Natural killer cell (primary cell): ENCODE data around the gene INPP5D. TPM values are rescaled to one million over a fixed set of nuclear protein-coding genes. Genes with fewer than 3 reads are reported as not detected.

Experiments used
- ATAC-seq, 3 donors: fragments of 150-1000 bp in 2 of 3; fragments of 200-7000 bp in 1 of 3; cut with Tn5 transposase; 1 replicate in 1 of 3; 2 replicates in 2 of 3; pipeline ENCODE4 v1.10.0; 2021; ENCODE audit warnings: mild to moderate bottlenecking in 2 of 3, moderate library complexity in 2 of 3
- DNase-seq, 2 donors: peaks; one replicate each; pipeline versions ENCODE4 v3.0.0 to v3.0.0-alpha.2; 2013 to 2021; ENCODE audit warnings: mixed read lengths in 1 of 2
- H3K27ac ChIP-seq: one replicate; pipeline ENCODE4 v1.5.1; 2013; ENCODE audit warnings: mild to moderate bottlenecking, low read length
- H3K27me3 ChIP-seq: one replicate; pipeline ENCODE4 v1.6.1; 2013; ENCODE audit warnings: low read length; ENCODE audit not compliant: control insufficient read depth, insufficient read depth
- H3K36me3 ChIP-seq: one replicate; pipeline ENCODE4 v1.6.1; 2013; ENCODE audit warnings: low read length; ENCODE audit not compliant: control insufficient read depth, insufficient read depth
- H3K4me1 ChIP-seq: one replicate; pipeline ENCODE4 v1.6.1; 2013; ENCODE audit warnings: low read length; ENCODE audit not compliant: control insufficient read depth, insufficient read depth
- H3K4me3 ChIP-seq: one replicate; pipeline ENCODE4 v1.5.1; 2013; ENCODE audit warnings: low read length
- H3K9me3 ChIP-seq: one replicate; pipeline ENCODE4 v1.6.1; 2013; ENCODE audit warnings: low read length; ENCODE audit not compliant: control insufficient read depth, insufficient read depth
- H3K27ac Mint-ChIP-seq, 2 donors: one replicate each; pipeline ENCODE4 v1.8.0; 2022; ENCODE audit warnings: mild to moderate bottlenecking in 2 of 2, mixed read lengths in 2 of 2, moderate library complexity in 1 of 2
- H3K27me3 Mint-ChIP-seq, 2 donors: one replicate each; pipeline ENCODE4 v1.8.0; 2022; ENCODE audit warnings: low read depth in 2 of 2, mixed read lengths in 2 of 2
- H3K36me3 Mint-ChIP-seq: one replicate; pipeline ENCODE4 v1.8.0; 2022; ENCODE audit warnings: mixed read lengths
- H3K4me1 Mint-ChIP-seq, 2 donors: one replicate each; pipeline ENCODE4 v1.8.0; 2022; ENCODE audit warnings: mixed read lengths in 2 of 2
- H3K4me3 Mint-ChIP-seq: one replicate; pipeline ENCODE4 v1.8.0; 2022; ENCODE audit warnings: mild to moderate bottlenecking, moderate library complexity, mixed read lengths
- H3K9me3 Mint-ChIP-seq, 2 donors: one replicate each; pipeline ENCODE4 v1.8.0; 2022; ENCODE audit warnings: mixed read lengths in 2 of 2
- WGBS: methylation state at CpG from one replicate; pipeline ENCODE4 v1.1.7; 2013; ENCODE audit warnings: missing lambda C conversion rate; ENCODE audit not compliant: insufficient coverage; 5-methylcytosine and 5-hydroxymethylcytosine counted together
- intact Hi-C: fragments of 100-400 bp; cut with micrococcal nuclease; formaldehyde crosslinking; loops from one replicate; pipeline ENCODE4 v1.14.2; 2022
- total RNA-seq, 4 donors: library from RNA; stranded (reverse); fragments of 120-200 nt in 1 of 4; gene quantifications; one replicate each; pipeline versions ENCODE4 v1.2.3 to v1.2.4, GENCODE V29; 2013 to 2022
- TF ChIP-seq, protein P1 (sequence below): fragments of 200-600 bp; IDR thresholded peaks from one replicate; pipeline ENCODE4 v1.8.0; 2022; ENCODE audit warnings: antibody characterized with exemption

The INPP5D gene
- total RNA-seq, 3 donors from 2014 or later (not counting 1 experiment from before 2014, with no cell fraction given), result 385 to 498 (median 497) TPM

GRCh38 chr2:233146194-233146593 is 86.1 kb downstream of the INPP5D start:
- TF ChIP-seq, protein P1, sequence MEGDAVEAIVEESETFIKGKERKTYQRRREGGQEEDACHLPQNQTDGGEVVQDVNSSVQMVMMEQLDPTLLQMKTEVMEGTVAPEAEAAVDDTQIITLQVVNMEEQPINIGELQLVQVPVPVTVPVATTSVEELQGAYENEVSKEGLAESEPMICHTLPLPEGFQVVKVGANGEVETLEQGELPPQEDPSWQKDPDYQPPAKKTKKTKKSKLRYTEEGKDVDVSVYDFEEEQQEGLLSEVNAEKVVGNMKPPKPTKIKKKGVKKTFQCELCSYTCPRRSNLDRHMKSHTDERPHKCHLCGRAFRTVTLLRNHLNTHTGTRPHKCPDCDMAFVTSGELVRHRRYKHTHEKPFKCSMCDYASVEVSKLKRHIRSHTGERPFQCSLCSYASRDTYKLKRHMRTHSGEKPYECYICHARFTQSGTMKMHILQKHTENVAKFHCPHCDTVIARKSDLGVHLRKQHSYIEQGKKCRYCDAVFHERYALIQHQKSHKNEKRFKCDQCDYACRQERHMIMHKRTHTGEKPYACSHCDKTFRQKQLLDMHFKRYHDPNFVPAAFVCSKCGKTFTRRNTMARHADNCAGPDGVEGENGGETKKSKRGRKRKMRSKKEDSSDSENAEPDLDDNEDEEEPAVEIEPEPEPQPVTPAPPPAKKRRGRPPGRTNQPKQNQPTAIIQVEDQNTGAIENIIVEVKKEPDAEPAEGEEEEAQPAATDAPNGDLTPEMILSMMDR, result no peak
- H3K27ac ChIP-seq, result no peak overlapping the region
- H3K4me3 Mint-ChIP-seq, result no peak overlapping the region
- H3K36me3 Mint-ChIP-seq, result peaks cover 30% of the 10 kb centered on the region
- no peaks in the 10 kb centered on the region for H3K9me3 ChIP-seq
- ATAC-seq, result no peak
- DNase-seq, result no peak
- peak overlapping the region; percentile 77 to 92 for H3K27ac Mint-ChIP-seq
- H3K27me3 Mint-ChIP-seq, result no peaks in the 10 kb centered on the region
- WGBS, result 94% methylated on average over 11 of the region's 11 CpGs
- peaks cover 72% of the 10 kb centered on the region in 2 donors for H3K4me1 Mint-ChIP-seq
- H3K9me3 Mint-ChIP-seq, result peaks cover 0 to 11% of the 10 kb centered on the region in 2 donors
- no peak overlapping the region for H3K4me3 ChIP-seq
- H3K27me3 ChIP-seq, result no peaks in the 10 kb centered on the region
- intact Hi-C loops, result no loop called here
- peaks cover 37% of the 10 kb centered on the region for H3K4me1 ChIP-seq
- H3K36me3 ChIP-seq, result peaks cover 83% of the 10 kb centered on the region

GRCh38 chr2:233147136-233147828 is 87.1 kb downstream of the INPP5D start:
- intact Hi-C loops, result no loop called here
- H3K9me3 Mint-ChIP-seq, result peaks cover 0 to 11% of the 10 kb centered on the region in 2 donors
- H3K4me1 Mint-ChIP-seq, result peaks cover 70 to 71% of the 10 kb centered on the region in 2 donors
- Histone ChIP-seq H3K4me3 (no peak overlapping the region), H3K4me1 (peaks cover 26% of the 10 kb centered on the region), H3K27me3 (no peaks in the 10 kb centered on the region), H3K36me3 (peaks cover 86% of the 10 kb centered on the region), H3K27ac (no peak overlapping the region), H3K9me3 (no peaks in the 10 kb centered on the region)
- 93% methylated on average over 17 of the region's 22 CpGs for WGBS
- no peak for ATAC-seq
- no peak for DNase-seq
- peaks cover 41% of the 10 kb centered on the region for H3K36me3 Mint-ChIP-seq
- H3K27ac Mint-ChIP-seq, result peak overlapping the region; percentile 11 to 92
- TF ChIP-seq, protein P1, result no peak
- H3K4me3 Mint-ChIP-seq, result no peak overlapping the region
- H3K27me3 Mint-ChIP-seq, result no peaks in the 10 kb centered on the region

GRCh38 chr2:233147829-233148167 is 87.7 kb downstream of the INPP5D start:
- H3K4me3 ChIP-seq, result no peak overlapping the region
- TF ChIP-seq, protein P1, result no peak
- Mint-ChIP-seq H3K4me1 (peaks cover 70 to 71% of the 10 kb centered on the region in 2 donors), H3K4me3 (no peak overlapping the region), H3K9me3 (peaks cover 0 to 11% of the 10 kb centered on the region in 2 donors), H3K36me3 (peaks cover 45% of the 10 kb centered on the region), H3K27ac (peak overlapping the region; percentile 5 to 11), H3K27me3 (no peaks in the 10 kb centered on the region)
- H3K9me3 ChIP-seq, result no peaks in the 10 kb centered on the region
- no peak overlapping the region for H3K27ac ChIP-seq
- 100% methylated on average over 1 of the region's 1 CpG for WGBS
- no peak for DNase-seq
- H3K27me3 ChIP-seq, result no peaks in the 10 kb centered on the region
- ATAC-seq, result no peak
- intact Hi-C loops, result no loop called here
- H3K4me1 ChIP-seq, result peaks cover 21% of the 10 kb centered on the region
- H3K36me3 ChIP-seq, result peaks cover 90% of the 10 kb centered on the region

DNA sequence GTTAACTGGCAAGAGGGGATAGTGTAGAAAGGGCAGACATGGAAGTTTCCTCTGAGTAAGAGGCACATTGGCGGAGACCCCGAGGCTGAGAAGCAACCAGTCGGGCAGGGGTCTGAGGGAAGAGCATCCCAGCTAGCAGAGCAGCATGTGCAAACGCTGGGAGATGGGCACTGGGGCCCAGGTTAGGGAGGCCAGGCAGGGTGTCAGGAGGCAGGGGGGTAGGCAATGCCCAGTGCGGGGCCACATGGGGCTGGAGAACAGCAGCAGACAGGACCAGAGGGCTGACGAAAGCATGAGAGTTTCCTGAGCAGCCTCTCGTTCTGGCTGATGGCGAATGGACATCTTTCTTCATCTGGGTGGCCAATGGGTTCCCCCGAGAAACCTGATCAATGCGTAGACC is 88.2 kb downstream of the INPP5D start:
- peaks cover 0 to 11% of the 10 kb centered on the region in 2 donors for H3K9me3 Mint-ChIP-seq
- Histone ChIP-seq H3K27ac (no peak overlapping the region), H3K27me3 (no peaks in the 10 kb centered on the region), H3K9me3 (no peaks in the 10 kb centered on the region), H3K36me3 (peaks cover 90% of the 10 kb centered on the region), H3K4me1 (peaks cover 15% of the 10 kb centered on the region), H3K4me3 (no peak overlapping the region)
- H3K4me3 Mint-ChIP-seq, result no peak overlapping the region
- 94% methylated on average over 10 of the region's 10 CpGs for WGBS
- no peaks in the 10 kb centered on the region for H3K27me3 Mint-ChIP-seq
- intact Hi-C loops, result no loop called here
- ATAC-seq (no peak), DNase-seq (no peak)
- TF ChIP-seq, protein P1, result no peak
- peak overlapping the region; percentile 5 to 11 for H3K27ac Mint-ChIP-seq
- H3K36me3 Mint-ChIP-seq, result peaks cover 45% of the 10 kb centered on the region
- peaks cover 70 to 71% of the 10 kb centered on the region in 2 donors for H3K4me1 Mint-ChIP-seq
